IMR-90 (cell line): ENCODE measurements around the gene CTDSP1. TPM values are rescaled to one million over a fixed set of nuclear protein-coding genes. Genes with fewer than 3 reads are reported as not detected.

Source experiments
- ATAC-seq: fragments of 200-7000 bp; cut with Tn5 transposase; 2 replicates; pipeline ENCODE4 v1.9.1; 2020; ENCODE audit warnings: low read depth, mild to moderate bottlenecking, moderate library complexity
- BruUV-seq: library from RNA; stranded (reverse); fragments of 400-500 nt; replicated peaks from 2 replicates; lab custom pipeline; 2021; lab: Mats Ljungman, UMichigan
- CTCF ChIA-PET: fragments of 300-600 bp; formaldehyde crosslinking; extraction: SDS; loops from one replicate; lab custom pipeline; 2021; ENCODE audit warnings: antibody characterized with exemption; lab: Yijun Ruan, JAX
- POLR2A ChIA-PET: fragments of 300-600 bp; sonication (Branson Sonifier 250); formaldehyde crosslinking; loops from one replicate; lab custom pipeline; 2022; ENCODE audit warnings: antibody characterized with exemption; ENCODE audit not compliant: unreplicated experiment; lab: Charles Lee
- DNase-seq: peaks from one replicate; pipeline ENCODE4 v3.0.0; 2013
- H2AFZ ChIP-seq: replicated peaks from 2 replicates; pipeline ENCODE3; 2013; ENCODE audit warnings: low read length, mild to moderate bottlenecking; ENCODE audit not compliant: poor library complexity
- H2AK5ac ChIP-seq: 2 replicates; pipeline ENCODE4 v1.6.1; 2013; ENCODE audit warnings: low read depth, low read length, inconsistent platforms
- H2AK9ac ChIP-seq: replicated peaks from 2 replicates; pipeline ENCODE3; 2013; ENCODE audit warnings: mild to moderate bottlenecking, low read depth, low read length, moderate library complexity; ENCODE audit not compliant: poor library complexity
- H2BK120ac ChIP-seq: 2 replicates; pipeline ENCODE4 v1.6.1; 2013; ENCODE audit warnings: low read depth, low read length, inconsistent platforms
- H2BK15ac ChIP-seq: 3 replicates; pipeline ENCODE4 v1.6.1; 2013; ENCODE audit warnings: low read depth, low read length, inconsistent platforms
- H2BK20ac ChIP-seq: 2 replicates; pipeline ENCODE4 v1.6.1; 2013; ENCODE audit warnings: low read depth, mild to moderate bottlenecking, inconsistent platforms, low read length, moderate library complexity
- H2BK5ac ChIP-seq: 2 replicates; pipeline ENCODE4 v1.6.1; 2013; ENCODE audit warnings: mild to moderate bottlenecking, low read depth, low read length, inconsistent platforms; ENCODE audit not compliant: poor library complexity, severe bottlenecking
- H3K14ac ChIP-seq: replicated peaks from 2 replicates; pipeline ENCODE4 v1.6.1; 2013; ENCODE audit warnings: low read depth, low read length, inconsistent platforms
- H3K18ac ChIP-seq: 2 replicates; pipeline ENCODE4 v1.6.1; 2013; ENCODE audit warnings: low read depth, low read length, control low read depth
- H3K23ac ChIP-seq: 2 replicates; pipeline ENCODE4 v1.6.1; 2013; ENCODE audit warnings: low read depth, low read length, inconsistent platforms
- H3K27ac ChIP-seq: 2 replicates; pipeline ENCODE4 v1.5.1; 2013; ENCODE audit warnings: mild to moderate bottlenecking, control low read depth, low read length; ENCODE audit not compliant: insufficient read depth
- H3K27me3 ChIP-seq: 2 replicates; pipeline ENCODE4 v1.6.1; 2013; ENCODE audit warnings: low read length; ENCODE audit not compliant: control insufficient read depth, insufficient read depth
- H3K36me3 ChIP-seq: 2 replicates; pipeline ENCODE4 v1.6.1; 2013; ENCODE audit warnings: low read length, mixed read lengths; ENCODE audit not compliant: control insufficient read depth, insufficient read depth
- H3K4ac ChIP-seq: 2 replicates; pipeline ENCODE4 v1.6.1; 2013; ENCODE audit warnings: low read depth, low read length, inconsistent platforms
- H3K4me1 ChIP-seq: 2 replicates; pipeline ENCODE4 v1.6.1; 2013; ENCODE audit warnings: low read length, mixed read lengths; ENCODE audit not compliant: control insufficient read depth, insufficient read depth
- H3K4me2 ChIP-seq: 2 replicates; pipeline ENCODE4 v1.6.1; 2013; ENCODE audit warnings: low read depth, mild to moderate bottlenecking, control low read depth, low read length, moderate library complexity
- H3K4me3 ChIP-seq: 2 replicates; pipeline ENCODE4 v1.5.1; 2013; ENCODE audit warnings: low read depth, mild to moderate bottlenecking, control low read depth, low read length, moderate library complexity; ENCODE audit not compliant: insufficient read depth
- H3K56ac ChIP-seq: 2 replicates; pipeline ENCODE4 v1.6.1; 2013; ENCODE audit warnings: low read length, inconsistent platforms; ENCODE audit not compliant: insufficient read depth; ENCODE audit errors: extremely low read depth
- H3K79me1 ChIP-seq, 2 experiments: 2 replicates each; pipeline ENCODE4 v1.6.1; 2013; ENCODE audit warnings: low read length in 2 of 2, inconsistent platforms in 1 of 2, low read depth in 1 of 2
- H3K9ac ChIP-seq: 2 replicates; pipeline ENCODE4 v1.6.1; 2013; ENCODE audit warnings: low read depth, low read length, control low read depth
- H3K9me1 ChIP-seq: 2 replicates; pipeline ENCODE4 v1.6.1; 2013; ENCODE audit warnings: low read length, inconsistent platforms; ENCODE audit not compliant: insufficient read depth
- H3K9me3 ChIP-seq: 2 replicates; pipeline ENCODE4 v1.6.1; 2013; ENCODE audit warnings: low read length; ENCODE audit not compliant: control insufficient read depth, insufficient read depth
- H4K20me1 ChIP-seq: 2 replicates; pipeline ENCODE4 v1.6.1; 2013; ENCODE audit warnings: low read length, inconsistent platforms; ENCODE audit not compliant: insufficient read depth
- H4K5ac ChIP-seq: 2 replicates; pipeline ENCODE4 v1.6.1; 2013; ENCODE audit warnings: mild to moderate bottlenecking, low read depth, low read length, control low read depth
- H4K8ac ChIP-seq, 2 experiments: 2 replicates each; pipeline ENCODE4 v1.6.1; 2013; ENCODE audit warnings: low read depth in 2 of 2, low read length in 2 of 2, control low read depth in 1 of 2, inconsistent platforms in 1 of 2
- H4K91ac ChIP-seq: 2 replicates; pipeline ENCODE4 v1.6.1; 2013; ENCODE audit warnings: low read depth, low read length, inconsistent platforms; ENCODE audit not compliant: insufficient read depth
- BHLHE40 ChIP-seq: fragments of 150-350 bp; IDR thresholded peaks from 2 replicates; pipeline ENCODE4 v1.6.1; 2016; ENCODE audit warnings: mild to moderate bottlenecking, low read depth, low read length
- CEBPB ChIP-seq: IDR thresholded peaks from 2 replicates; pipeline ENCODE4 v1.6.1; 2012; ENCODE audit warnings: low read depth, low read length, improper control_type of control experiment
- CHD1 ChIP-seq: IDR thresholded peaks from 2 replicates; pipeline ENCODE4 v1.6.1; 2012; ENCODE audit warnings: low read depth, low read length, improper control_type of control experiment
- FOS ChIP-seq: fragments of 150-350 bp; IDR thresholded peaks from 2 replicates; pipeline ENCODE4 v1.6.1; 2016; ENCODE audit warnings: low read depth, low read length
- MAFK ChIP-seq: IDR thresholded peaks from 2 replicates; pipeline ENCODE4 v1.6.1; 2012; ENCODE audit warnings: low read depth, low read length, improper control_type of control experiment
- MAZ ChIP-seq: IDR thresholded peaks from 2 replicates; pipeline ENCODE4 v1.6.1; 2012; ENCODE audit warnings: low read depth, mild to moderate bottlenecking, low read length, improper control_type of control experiment, moderate library complexity, borderline replicate concordance
- MXI1 ChIP-seq: IDR thresholded peaks from 2 replicates; pipeline ENCODE4 v1.6.1; 2012; ENCODE audit warnings: low read depth, mild to moderate bottlenecking, low read length, moderate library complexity, borderline replicate concordance
- NFE2L2 ChIP-seq: fragments of 150-350 bp; IDR thresholded peaks from 2 replicates; pipeline ENCODE4 v1.6.1; 2016; ENCODE audit warnings: low read depth, mild to moderate bottlenecking, low read length
- POLR2A ChIP-seq: IDR thresholded peaks from 2 replicates; pipeline ENCODE4 v1.6.1; 2012; ENCODE audit warnings: mild to moderate bottlenecking, low read depth, low read length
- RAD21 ChIP-seq: IDR thresholded peaks from 2 replicates; pipeline ENCODE4 v1.6.1; 2012; ENCODE audit warnings: low read length, improper control_type of control experiment
- RCOR1 ChIP-seq: IDR thresholded peaks from 2 replicates; pipeline ENCODE4 v1.6.1; 2012; ENCODE audit warnings: mild to moderate bottlenecking, low read length, improper control_type of control experiment; ENCODE audit not compliant: insufficient replicate concordance
- RFX5 ChIP-seq: IDR thresholded peaks from 2 replicates; pipeline ENCODE4 v1.8.0; 2012; ENCODE audit warnings: low read depth, mild to moderate bottlenecking, low read length, moderate library complexity
- SMC3 ChIP-seq: fragments of 150-350 bp; IDR thresholded peaks from 2 replicates; pipeline ENCODE4 v1.6.1; 2016; ENCODE audit warnings: low read depth, mild to moderate bottlenecking, antibody characterized with exemption, low read length, moderate library complexity
- WGBS, 2 experiments: methylation state at CpG; one replicate each; pipeline versions ENCODE4 v1.1.5 to v1.1.7; 2013; ENCODE audit warnings: missing lambda C conversion rate in 2 of 2; ENCODE audit not compliant: insufficient read length in 1 of 2; ENCODE audit errors: extremely low coverage in 2 of 2; 5-methylcytosine and 5-hydroxymethylcytosine counted together
- dilution Hi-C: fragments of 300-500 bp; cut with HindIII; formaldehyde crosslinking; loops from one replicate; pipeline ENCODE4 v1.14.3; 2018; ENCODE audit warnings: low sequenced_read_pairs; ENCODE audit not compliant: unreplicated experiment
- in situ Hi-C: fragments of 300-500 bp; cut with MboI; formaldehyde crosslinking; loops from 3 replicates; pipeline ENCODE4 v1.14.3; 2019; ENCODE audit warnings: low sequenced_read_pairs, inconsistent platforms, mixed read lengths
- intact Hi-C: fragments of 100-400 bp; cut with micrococcal nuclease; formaldehyde crosslinking; loops from 2 replicates; pipeline ENCODE4 v1.10.0; 2022
- polyA plus RNA-seq, 3 experiments: library from polyadenylated mRNA; depleted of rRNA; stranded (reverse); fragments of >200 nt; gene quantifications; 2 replicates each; pipeline ENCODE4 v1.2.3, GENCODE V29; 2012; ENCODE audit warnings: low replicate concordance in 1 of 3
- total RNA-seq: library from RNA; depleted of rRNA; stranded (reverse); fragments of >200 nt; gene quantifications from 2 replicates; pipeline ENCODE4 v1.2.3, GENCODE V29; 2012
- TF ChIP-seq, protein P1 (sequence below): fragments of 150-350 bp; IDR thresholded peaks from 2 replicates; pipeline ENCODE4 v1.6.1; 2016; ENCODE audit warnings: low read depth, mild to moderate bottlenecking, low read length, moderate library complexity, borderline replicate concordance
- TF ChIP-seq, protein P2 (sequence below): fragments of 150-350 bp; IDR thresholded peaks from 2 replicates; pipeline ENCODE4 v1.6.1; 2017; ENCODE audit warnings: mild to moderate bottlenecking, antibody characterized with exemption, low read length, low read depth
- TF ChIP-seq, protein P3 (sequence below): conservative IDR thresholded peaks from 2 replicates; pipeline ENCODE4 v1.5.1; 2012; ENCODE audit warnings: mild to moderate bottlenecking, low read depth, low read length, improper control_type of control experiment

Gene CTDSP1
- total and polyA plus RNA-seq, 2 of the 4 experiments (the other 2 are of a cell fraction) = 19.7 to 64.3 TPM

DNA sequence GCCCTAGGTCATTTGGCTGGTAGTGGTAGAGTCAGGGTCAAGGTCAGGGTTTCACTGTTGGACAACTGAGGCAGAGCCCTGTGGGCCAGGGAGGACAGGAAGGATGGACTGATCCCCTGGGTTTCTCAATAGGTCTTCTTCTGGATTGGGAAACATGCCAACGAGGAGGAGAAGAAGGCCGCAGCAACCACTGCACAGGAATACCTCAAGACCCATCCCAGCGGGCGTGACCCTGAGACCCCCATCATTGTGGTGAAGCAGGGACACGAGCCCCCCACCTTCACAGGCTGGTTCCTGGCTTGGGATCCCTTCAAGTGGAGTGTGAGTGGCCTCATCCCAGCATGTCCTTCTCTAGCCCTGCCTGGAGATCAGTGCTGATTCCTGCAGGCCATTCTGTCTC lies 37.3 kb downstream of the CTDSP1 start:
- dilution Hi-C loops (no loop called here), in situ Hi-C loops (no loop called here), intact Hi-C loops (no loop called here)
- no peak overlapping the region for H3K18ac ChIP-seq
- peaks cover 7% of the 10 kb centered on the region for H3K27me3 ChIP-seq
- ATAC-seq (no peak), DNase-seq (no peak)
- no peak overlapping the region for H3K4me3 ChIP-seq
- no peak overlapping the region for H4K5ac ChIP-seq
- no CpG with 5 or more reads among the region's 5 CpGs for WGBS, 2 experiments
- no peaks in the 10 kb centered on the region for H3K9me1 ChIP-seq
- no peak overlapping the region for H3K27ac ChIP-seq
- CTCF ChIA-PET = no interaction called here
- no peak overlapping the region for H2BK20ac ChIP-seq
- no peak overlapping the region for H2AK9ac ChIP-seq
- no peak overlapping the region for H4K8ac ChIP-seq
- no peak overlapping the region for H2BK120ac ChIP-seq
- H3K4ac ChIP-seq = no peak overlapping the region
- H3K4me2 ChIP-seq = no peak overlapping the region
- POLR2A ChIA-PET = no interaction called here
- no TSS peak for BruUV-seq
- H4K20me1 ChIP-seq = no peaks in the 10 kb centered on the region
- H3K36me3 ChIP-seq = no peaks in the 10 kb centered on the region
- no peak overlapping the region for H4K91ac ChIP-seq
- H3K56ac ChIP-seq = no peak overlapping the region
- H3K79me1 ChIP-seq = no peaks in the 10 kb centered on the region
- peaks cover 2% of the 10 kb centered on the region; the same call in 1 of the 2 replicates for H3K4me1 ChIP-seq
- no peak overlapping the region for H3K9ac ChIP-seq
- TF ChIP-seq RFX5 (no peak), FOS (no peak), CEBPB (no peak), CHD1 (no peak), RAD21 (no peak), MAZ (no peak), MAFK (no peak), SMC3 (no peak), MXI1 (no peak), POLR2A (no peak), BHLHE40 (no peak), NFE2L2 (no peak), RCOR1 (no peak)
- TF ChIP-seq, protein P1, sequence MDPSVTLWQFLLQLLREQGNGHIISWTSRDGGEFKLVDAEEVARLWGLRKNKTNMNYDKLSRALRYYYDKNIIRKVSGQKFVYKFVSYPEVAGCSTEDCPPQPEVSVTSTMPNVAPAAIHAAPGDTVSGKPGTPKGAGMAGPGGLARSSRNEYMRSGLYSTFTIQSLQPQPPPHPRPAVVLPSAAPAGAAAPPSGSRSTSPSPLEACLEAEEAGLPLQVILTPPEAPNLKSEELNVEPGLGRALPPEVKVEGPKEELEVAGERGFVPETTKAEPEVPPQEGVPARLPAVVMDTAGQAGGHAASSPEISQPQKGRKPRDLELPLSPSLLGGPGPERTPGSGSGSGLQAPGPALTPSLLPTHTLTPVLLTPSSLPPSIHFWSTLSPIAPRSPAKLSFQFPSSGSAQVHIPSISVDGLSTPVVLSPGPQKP = no peak
- TF ChIP-seq, protein P2, sequence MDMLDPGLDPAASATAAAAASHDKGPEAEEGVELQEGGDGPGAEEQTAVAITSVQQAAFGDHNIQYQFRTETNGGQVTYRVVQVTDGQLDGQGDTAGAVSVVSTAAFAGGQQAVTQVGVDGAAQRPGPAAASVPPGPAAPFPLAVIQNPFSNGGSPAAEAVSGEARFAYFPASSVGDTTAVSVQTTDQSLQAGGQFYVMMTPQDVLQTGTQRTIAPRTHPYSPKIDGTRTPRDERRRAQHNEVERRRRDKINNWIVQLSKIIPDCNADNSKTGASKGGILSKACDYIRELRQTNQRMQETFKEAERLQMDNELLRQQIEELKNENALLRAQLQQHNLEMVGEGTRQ = no peak
- TF ChIP-seq, protein P3, sequence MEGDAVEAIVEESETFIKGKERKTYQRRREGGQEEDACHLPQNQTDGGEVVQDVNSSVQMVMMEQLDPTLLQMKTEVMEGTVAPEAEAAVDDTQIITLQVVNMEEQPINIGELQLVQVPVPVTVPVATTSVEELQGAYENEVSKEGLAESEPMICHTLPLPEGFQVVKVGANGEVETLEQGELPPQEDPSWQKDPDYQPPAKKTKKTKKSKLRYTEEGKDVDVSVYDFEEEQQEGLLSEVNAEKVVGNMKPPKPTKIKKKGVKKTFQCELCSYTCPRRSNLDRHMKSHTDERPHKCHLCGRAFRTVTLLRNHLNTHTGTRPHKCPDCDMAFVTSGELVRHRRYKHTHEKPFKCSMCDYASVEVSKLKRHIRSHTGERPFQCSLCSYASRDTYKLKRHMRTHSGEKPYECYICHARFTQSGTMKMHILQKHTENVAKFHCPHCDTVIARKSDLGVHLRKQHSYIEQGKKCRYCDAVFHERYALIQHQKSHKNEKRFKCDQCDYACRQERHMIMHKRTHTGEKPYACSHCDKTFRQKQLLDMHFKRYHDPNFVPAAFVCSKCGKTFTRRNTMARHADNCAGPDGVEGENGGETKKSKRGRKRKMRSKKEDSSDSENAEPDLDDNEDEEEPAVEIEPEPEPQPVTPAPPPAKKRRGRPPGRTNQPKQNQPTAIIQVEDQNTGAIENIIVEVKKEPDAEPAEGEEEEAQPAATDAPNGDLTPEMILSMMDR = no peak
- H3K23ac ChIP-seq = no peak overlapping the region
- no peak overlapping the region for H2BK5ac ChIP-seq
- H2AK5ac ChIP-seq = no peak overlapping the region
- no peaks in the 10 kb centered on the region for H3K9me3 ChIP-seq
- H2BK15ac ChIP-seq = no peak overlapping the region
- H3K14ac ChIP-seq = no peak overlapping the region
- H2AFZ ChIP-seq = no peak overlapping the region
